ENCODE measurements around the gene CCDC33. TPM values are rescaled to one million over a fixed set of nuclear protein-coding genes. Genes with fewer than 3 reads are reported as not detected.

CCDC33 gene
- total and polyA plus RNA-seq, 12 donors = not detected

GRCh38 chr15:74265046-74265639, 29.0 kb downstream of the CCDC33 start:
- 24 to 32% methylated on average over 5 of the region's 5 CpGs for WGBS, 2 donors
- no peaks in the 10 kb centered on the region for H3K9me3 ChIP-seq
- intact Hi-C loops (cut with DNase I) = no loop called here
- H3K4me3 ChIP-seq = no peak overlapping the region
- TF ChIP-seq, protein P1, sequence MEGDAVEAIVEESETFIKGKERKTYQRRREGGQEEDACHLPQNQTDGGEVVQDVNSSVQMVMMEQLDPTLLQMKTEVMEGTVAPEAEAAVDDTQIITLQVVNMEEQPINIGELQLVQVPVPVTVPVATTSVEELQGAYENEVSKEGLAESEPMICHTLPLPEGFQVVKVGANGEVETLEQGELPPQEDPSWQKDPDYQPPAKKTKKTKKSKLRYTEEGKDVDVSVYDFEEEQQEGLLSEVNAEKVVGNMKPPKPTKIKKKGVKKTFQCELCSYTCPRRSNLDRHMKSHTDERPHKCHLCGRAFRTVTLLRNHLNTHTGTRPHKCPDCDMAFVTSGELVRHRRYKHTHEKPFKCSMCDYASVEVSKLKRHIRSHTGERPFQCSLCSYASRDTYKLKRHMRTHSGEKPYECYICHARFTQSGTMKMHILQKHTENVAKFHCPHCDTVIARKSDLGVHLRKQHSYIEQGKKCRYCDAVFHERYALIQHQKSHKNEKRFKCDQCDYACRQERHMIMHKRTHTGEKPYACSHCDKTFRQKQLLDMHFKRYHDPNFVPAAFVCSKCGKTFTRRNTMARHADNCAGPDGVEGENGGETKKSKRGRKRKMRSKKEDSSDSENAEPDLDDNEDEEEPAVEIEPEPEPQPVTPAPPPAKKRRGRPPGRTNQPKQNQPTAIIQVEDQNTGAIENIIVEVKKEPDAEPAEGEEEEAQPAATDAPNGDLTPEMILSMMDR (IDR thresholded peaks at IDR 0.05) = no peak
- ATAC-seq (no peak), DNase-seq (peak; percentile 30 to 31)
- peaks cover 0 to 14% (median 0%) of the 10 kb centered on the region in 9 donors for H3K4me1 ChIP-seq
- no peak overlapping the region for H3K27ac ChIP-seq
- H3K27me3 ChIP-seq = peaks cover 5 to 68% (median 17%) of the 10 kb centered on the region in 7 donors
- H3K36me3 ChIP-seq = no peaks in the 10 kb centered on the region

DNA sequence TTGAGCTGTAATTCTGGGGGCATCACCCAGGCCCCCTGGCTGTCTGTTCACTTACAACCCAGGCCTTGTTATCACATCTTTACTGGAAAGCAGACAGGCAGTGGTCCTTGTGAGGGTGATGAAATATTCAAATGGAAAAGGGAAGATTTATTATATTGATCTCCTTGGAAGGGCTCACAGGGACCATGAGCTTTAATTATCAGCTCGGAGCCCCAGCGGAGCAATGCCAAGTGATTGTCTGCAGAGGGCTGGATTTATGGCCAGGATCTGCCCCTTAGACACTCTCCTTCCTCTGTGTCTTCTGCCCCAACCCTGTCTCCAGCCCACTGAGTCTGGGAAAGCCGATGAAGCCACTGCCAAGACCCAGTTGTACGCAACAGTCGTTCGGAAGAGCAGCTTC, 31.9 kb downstream of the CCDC33 start:
- intact Hi-C loops (cut with DNase I) = no loop called here
- Histone ChIP-seq H3K9me3 (no peaks in the 10 kb centered on the region), H3K27me3 (peaks cover 5 to 68% (median 22%) of the 10 kb centered on the region in 7 donors), H3K27ac (no peak overlapping the region), H3K4me3 (no peak overlapping the region), H3K36me3 (no peaks in the 10 kb centered on the region), H3K4me1 (peaks cover 0 to 5% (median 0%) of the 10 kb centered on the region in 9 donors)
- 82 to 83% methylated on average over 6 of the region's 6 CpGs for WGBS, 2 donors
- TF ChIP-seq, protein P1 (IDR thresholded peaks at IDR 0.05) = no peak
- no peak for ATAC-seq
- DNase-seq = no peak

DNA sequence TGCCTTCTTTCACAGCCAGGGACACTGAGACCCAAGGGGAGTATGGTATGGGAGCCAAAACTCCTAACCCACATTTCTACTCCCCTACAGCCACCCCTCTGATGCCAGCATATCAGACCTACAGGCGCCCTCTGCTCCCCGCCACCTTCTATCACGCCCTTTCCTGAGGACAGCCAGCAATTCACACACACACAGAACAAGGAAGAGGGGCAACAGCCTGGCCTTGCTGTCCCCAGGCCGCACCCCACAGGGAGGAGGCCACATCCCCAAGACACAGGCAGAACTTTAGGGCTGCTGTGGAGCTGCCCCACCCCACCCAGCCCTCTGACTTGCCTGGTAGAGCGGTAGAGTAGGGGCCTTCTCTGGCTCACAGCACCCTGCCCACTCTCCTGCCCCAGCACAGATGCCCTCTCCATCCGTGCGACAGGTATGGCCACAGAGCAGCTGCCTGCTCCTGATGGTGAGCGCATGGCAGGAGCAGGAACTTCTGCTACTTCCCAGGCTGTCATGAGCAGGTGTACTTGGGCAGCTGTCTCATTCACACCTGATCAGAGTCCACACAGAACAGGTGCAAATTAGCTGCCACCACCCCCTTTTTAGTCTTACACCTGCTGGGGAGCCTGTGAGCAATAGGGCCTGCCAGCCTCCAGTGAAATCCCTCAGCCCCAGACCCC, 33.4 kb downstream of the CCDC33 start:
- Histone ChIP-seq H3K27ac (no peak overlapping the region), H3K4me3 (no peak overlapping the region), H3K27me3 (peaks cover 5 to 63% (median 20%) of the 10 kb centered on the region in 7 donors), H3K4me1 (no peaks in the 10 kb centered on the region), H3K9me3 (no peaks in the 10 kb centered on the region), H3K36me3 (no peaks in the 10 kb centered on the region)
- WGBS, 2 donors = 89 to 92% methylated on average over 8 of the region's 8 CpGs
- TF ChIP-seq, protein P1 (IDR thresholded peaks at IDR 0.05) = no peak
- intact Hi-C loops (cut with DNase I) = no loop called here
- no peak for DNase-seq
- ATAC-seq = no peak

- Histone ChIP-seq H3K36me3 (no peaks in the 10 kb centered on the region), H3K27ac (no peak overlapping the region), H3K27me3 (peaks cover 0 to 63% (median 20%) of the 10 kb centered on the region in 7 donors), H3K4me3 (no peak overlapping the region), H3K4me1 (no peaks in the 10 kb centered on the region), H3K9me3 (no peaks in the 10 kb centered on the region)
- no peak for ATAC-seq
- DNase-seq = no peak
- intact Hi-C loops (cut with DNase I) = no loop called here
- WGBS, 2 donors = 90 to 92% methylated on average over 6 of the region's 6 CpGs
- TF ChIP-seq, protein P1 (IDR thresholded peaks at IDR 0.05) = no peak
Observed at GRCh38 chr15:74270155-74270554, 34.0 kb downstream of the CCDC33 start.

Measured in heart right ventricle (tissue), 16 donors.